ENCODE data around the gene MS4A10.
A peak's percentile ranks its signal among the peaks of the same experiment; 100 is the strongest.

Gene MS4A10

DNA sequence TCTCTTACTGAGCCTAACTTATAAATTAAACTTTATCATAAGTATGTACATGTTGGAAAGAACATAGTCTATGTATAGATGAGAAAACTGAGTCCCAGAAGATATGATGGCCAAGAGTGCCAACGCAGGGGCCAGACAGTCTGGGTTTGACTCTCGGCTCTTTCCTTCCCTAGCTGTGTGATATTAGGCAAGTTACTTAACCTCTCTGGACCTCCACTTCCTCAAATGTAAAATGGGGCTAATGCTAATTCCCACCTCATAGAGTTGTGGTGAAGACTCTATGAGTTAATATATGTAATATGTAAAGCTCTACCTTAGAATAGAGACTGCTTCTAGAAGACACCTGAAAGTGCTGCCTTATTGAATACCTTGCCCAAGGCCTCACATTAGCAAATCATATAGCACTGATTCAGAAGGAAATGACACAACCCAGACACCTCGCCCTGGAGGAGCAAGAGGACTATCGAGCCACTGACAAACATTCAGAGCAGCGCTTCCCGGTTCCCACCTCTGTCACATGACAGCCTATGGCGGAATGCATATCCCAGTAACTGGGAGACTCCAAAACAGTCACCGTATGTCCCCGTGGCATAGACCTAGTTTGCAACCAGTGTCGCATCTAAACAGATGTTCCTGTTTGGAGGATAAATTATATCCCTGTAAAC lies 45.5 kb downstream of the MS4A10 start:
- DNase-seq: no peak

DNA sequence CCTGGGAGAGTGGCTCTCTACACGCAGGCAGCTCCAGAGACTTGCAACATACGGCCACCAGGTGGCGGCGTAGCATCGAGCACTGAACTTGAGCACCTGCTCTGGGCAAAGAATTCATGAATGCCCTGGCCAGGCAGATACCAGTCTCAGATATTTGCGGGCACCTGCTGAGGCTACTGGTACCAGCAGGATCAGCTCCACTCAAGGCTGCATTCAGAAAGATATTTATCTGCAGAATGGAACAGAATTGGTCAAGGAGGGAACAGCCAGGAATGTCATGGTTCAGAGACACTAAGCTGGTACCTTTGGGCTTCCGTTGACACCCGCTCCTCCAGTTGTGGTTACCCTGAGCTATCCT lies 46.0 kb downstream of the MS4A10 start:
- DNase-seq: peak; percentile 78

- DNase-seq: no peak
Measured at GRCh38 chr11:60831501-60832079, 46.5 kb downstream of the MS4A10 start.

GRCh38 chr11:60834742-60835533 lies 49.8 kb downstream of the MS4A10 start:
- DNase-seq: no peak

GRCh38 chr11:60835534-60835846 lies 50.4 kb downstream of the MS4A10 start:
- no peak for DNase-seq

- no peak for DNase-seq
Measured at GRCh38 chr11:60836866-60837515, 51.9 kb downstream of the MS4A10 start.

DNA sequence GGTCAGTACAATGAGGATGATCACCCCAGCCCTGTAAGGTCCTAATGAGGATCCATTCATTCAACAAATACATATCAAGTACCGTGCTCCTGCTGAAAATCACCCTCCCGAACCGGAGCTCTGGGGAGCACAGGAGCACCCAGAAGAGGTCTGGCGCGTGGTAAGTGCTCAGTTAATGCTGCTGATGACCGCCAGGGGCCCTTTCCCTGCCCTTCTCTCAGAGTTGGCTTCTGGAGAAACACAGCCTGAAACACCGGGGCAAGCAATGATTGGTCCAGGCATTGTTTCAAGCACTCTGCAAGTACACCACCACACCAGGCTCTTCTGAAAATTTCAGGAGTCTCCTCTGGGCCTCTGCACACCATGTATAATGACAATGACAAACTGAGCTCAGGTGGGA lies 53.0 kb downstream of the MS4A10 start:
- DNase-seq: no peak

DNA sequence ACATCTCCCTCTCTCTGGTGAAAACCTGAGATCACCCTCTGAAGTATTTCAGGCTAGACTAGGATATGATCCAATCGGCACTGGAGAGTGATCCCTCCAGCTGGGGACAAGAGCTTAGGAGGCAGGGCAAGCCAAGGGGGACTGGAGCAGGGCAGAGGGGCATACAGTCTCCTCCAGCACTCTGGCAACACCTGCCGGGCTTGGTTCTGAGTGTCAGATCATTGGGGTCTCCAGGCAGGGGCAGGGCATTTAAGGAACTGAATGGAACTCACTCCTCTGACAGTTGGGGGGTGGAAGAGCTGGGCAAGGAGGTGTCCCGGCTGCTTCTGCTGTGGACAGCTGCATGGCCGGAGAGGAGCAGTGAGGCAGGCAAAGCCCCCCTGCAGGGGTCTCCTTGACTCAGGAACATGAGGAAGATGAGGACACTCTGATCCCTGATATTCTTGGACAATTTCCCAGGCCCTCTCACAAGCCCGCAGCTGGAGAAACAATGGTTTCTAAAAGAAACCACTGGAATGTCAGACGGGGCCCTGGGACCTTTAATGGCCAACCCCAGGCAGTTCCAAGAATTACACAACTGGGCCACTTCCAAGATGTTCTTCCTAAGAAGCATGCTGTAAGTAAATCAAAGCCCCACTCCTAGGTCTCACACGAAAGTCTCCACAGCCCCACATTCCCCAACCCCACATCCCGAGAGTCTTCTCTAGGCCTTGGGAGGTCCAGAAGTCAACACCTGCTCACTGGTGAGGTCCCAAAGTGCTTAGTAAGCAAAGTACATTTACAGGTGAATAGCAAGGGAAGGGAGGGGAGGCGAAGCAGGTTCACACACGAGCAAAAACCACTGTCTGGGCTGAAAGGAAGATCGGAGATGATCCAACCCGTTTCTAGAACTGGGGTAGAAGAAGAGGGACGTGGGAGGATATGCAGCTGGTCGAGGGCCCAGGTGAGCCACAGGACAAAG lies 55.6 kb downstream of the MS4A10 start:
- no peak for DNase-seq

- peak; percentile 94 for DNase-seq
Measured at GRCh38 chr11:60841797-60842667, 56.9 kb downstream of the MS4A10 start, which contains the start of gene CCDC86. TSS of gene CCDC86 (plus strand) at chr11:60842113. CDS start at chr11:60842125, 12 bp downstream.

GRCh38 chr11:60842668-60843600 lies 57.8 kb downstream of the MS4A10 start:
- peak; percentile 66 for DNase-seq

- DNase-seq: no peak
Measured at GRCh38 chr11:60844045-60844869, 59.1 kb downstream of the MS4A10 start.

GRCh38 chr11:60844870-60845221 lies 59.7 kb downstream of the MS4A10 start:
- no peak for DNase-seq

DNA sequence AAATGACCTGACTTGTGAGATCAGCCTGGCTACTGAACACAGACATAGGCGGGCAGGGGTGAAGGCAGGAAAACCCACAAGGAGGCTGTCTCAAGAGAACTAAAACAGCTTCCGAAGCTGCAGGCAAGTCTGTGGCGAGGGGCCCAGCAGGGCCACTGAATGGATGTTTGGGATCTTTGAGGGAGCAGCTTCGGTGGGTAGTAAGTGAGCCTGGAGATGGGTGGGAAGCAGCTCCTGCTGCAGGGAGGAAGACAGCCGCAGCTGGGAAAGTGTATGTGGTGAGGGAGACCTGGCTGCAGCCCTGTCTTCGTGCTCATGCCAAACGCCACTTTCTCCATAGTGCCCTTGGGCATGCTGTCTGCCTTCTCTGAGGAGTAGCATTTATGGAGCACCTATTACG lies 60.2 kb downstream of the MS4A10 start:
- no peak for DNase-seq

DNA sequence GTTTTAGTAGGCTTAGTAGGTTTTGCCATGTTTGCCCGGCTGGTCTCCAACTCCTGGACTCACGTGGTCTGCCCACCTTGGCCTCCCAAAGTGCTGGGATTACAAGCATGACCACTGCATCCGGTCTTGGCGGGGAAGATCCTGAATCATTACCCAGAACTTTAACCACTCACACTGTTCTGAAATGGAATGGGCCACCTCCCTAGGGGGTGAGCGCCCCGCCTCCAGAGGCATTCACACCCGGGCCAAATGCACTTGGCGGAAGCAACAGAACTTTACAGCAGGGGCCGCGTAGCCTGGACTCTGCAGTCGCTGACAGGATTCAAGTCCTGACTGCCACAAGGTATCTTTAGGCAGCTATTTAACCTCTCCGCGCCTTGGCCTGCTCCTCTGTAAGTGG lies 62.1 kb downstream of the MS4A10 start:
- DNase-seq: no peak

GRCh38 chr11:60847896-60848295 lies 62.8 kb downstream of the MS4A10 start:
- DNase-seq: no peak

- DNase-seq: no peak
Measured at GRCh38 chr11:60848714-60849151, 63.6 kb downstream of the MS4A10 start.

DNA sequence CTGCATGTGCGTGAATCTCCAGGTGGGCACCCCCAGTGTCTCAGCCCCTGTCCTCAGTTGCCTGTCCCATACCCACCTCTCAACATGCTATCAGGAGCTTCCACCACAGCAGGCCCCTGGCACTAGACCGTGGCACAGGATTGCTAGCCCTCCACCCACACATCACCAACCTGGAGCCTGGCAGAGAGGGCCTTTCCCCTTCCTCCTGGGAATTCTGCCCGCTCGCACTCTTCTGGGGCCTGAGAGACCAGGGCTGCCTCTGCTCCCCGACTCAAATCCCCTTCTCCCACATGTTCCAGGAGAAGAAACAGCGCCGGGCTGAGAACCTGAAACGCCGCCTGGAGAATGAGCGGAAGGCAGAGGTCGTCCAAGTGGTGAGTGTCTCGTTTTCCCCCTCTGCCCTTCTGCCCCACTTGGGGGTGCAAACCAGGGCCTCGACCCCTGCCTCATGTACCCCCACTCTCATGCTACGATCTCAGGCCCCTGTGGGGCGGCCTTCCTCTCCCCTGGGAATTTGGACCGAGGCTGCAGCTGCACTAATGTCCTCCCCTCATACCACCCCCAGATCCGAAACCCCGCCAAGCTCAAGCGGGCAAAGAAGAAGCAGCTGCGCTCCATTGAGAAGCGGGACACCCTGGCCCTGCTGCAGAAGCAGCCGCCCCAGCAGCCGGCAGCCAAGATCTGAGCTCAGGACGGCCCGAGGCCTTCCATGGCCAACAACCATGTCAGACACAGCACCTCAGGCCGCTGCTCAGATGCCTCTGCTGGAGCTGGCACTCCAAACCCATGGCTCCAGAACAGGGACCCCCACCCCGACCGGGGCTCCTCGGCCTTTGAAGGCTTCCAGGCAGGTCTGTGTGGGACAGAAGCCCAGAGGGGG lies 64.7 kb downstream of the MS4A10 start:
- DNase-seq: no peak

All from NCI-H82 (cell line).